B cell (primary cell): Measurements from ENCODE around the gene SSH3. TPM values are rescaled to one million over a fixed set of nuclear protein-coding genes. Genes with fewer than 3 reads are reported as not detected.

Experiments
- ATAC-seq: fragments of 200-7000 bp; cut with Tn5 transposase; one replicate; pipeline ENCODE4 v1.10.0; 2021; ENCODE audit warnings: low read depth, mild to moderate bottlenecking, moderate number of reproducible peaks, moderate library complexity
- CTCF ChIA-PET: fragments of 350-600 bp; sonication (Branson Sonifier 250); formaldehyde crosslinking; loops from one replicate; lab custom pipeline; 2021; ENCODE audit warnings: antibody characterized with exemption, inconsistent platforms; lab: Charles Lee
- POLR2A ChIA-PET: fragments of 350-600 bp; sonication (Branson Sonifier 250); formaldehyde crosslinking; loops from one replicate; lab custom pipeline; 2021; ENCODE audit warnings: antibody characterized with exemption; lab: Charles Lee
- DNase-seq: peaks from one replicate; pipeline ENCODE4 v3.0.0; 2013
- H2AFZ ChIP-seq: 2 replicates; pipeline ENCODE4 v1.6.1; 2012; ENCODE audit warnings: mild to moderate bottlenecking, low read depth, low read length; ENCODE audit not compliant: insufficient read depth, poor library complexity, severe bottlenecking
- H3K27ac ChIP-seq, 2 donors: 1 replicate in 1 of 2; 2 replicates in 1 of 2; pipeline ENCODE4 v1.5.1; 2012 to 2013; ENCODE audit warnings: low read length in 2 of 2, mild to moderate bottlenecking in 2 of 2, moderate library complexity in 1 of 2
- H3K27me3 ChIP-seq, 4 experiments: fragments of 200-600 bp in 1 of 4; sonication (generic) in 1 of 4; replicated peaks in 1 of 4; 1 replicate in 2 of 4; 2 replicates in 2 of 4; pipeline versions ENCODE4 v1.6.1 to v1.7.0; 2013 to 2016; ENCODE audit warnings: low read length in 3 of 4, mild to moderate bottlenecking in 2 of 4, mixed read lengths in 1 of 4, moderate library complexity in 1 of 4; ENCODE audit not compliant: insufficient read depth in 4 of 4, control insufficient read depth in 3 of 4; ENCODE audit errors: control extremely low read depth in 1 of 4
- H3K36me3 ChIP-seq, 2 experiments: replicated peaks in 1 of 2; 1 replicate in 1 of 2; 2 replicates in 1 of 2; pipeline versions ENCODE4 v1.6.1 to v1.7.1; 2013; ENCODE audit warnings: low read length in 1 of 2; ENCODE audit not compliant: insufficient read depth in 2 of 2, control insufficient read depth in 1 of 2; ENCODE audit errors: control extremely low read depth in 1 of 2, extremely low read depth in 1 of 2
- H3K4me1 ChIP-seq, 2 donors: fragments of 200-600 bp in 1 of 2; sonication (generic) in 1 of 2; 1 replicate in 1 of 2; 2 replicates in 1 of 2; pipeline versions ENCODE4 v1.5.1 to v1.6.1; 2013 to 2017; ENCODE audit warnings: low read length in 2 of 2; ENCODE audit not compliant: control insufficient read depth in 2 of 2, insufficient read depth in 2 of 2
- H3K4me2 ChIP-seq: replicated peaks from 2 replicates; pipeline ENCODE3; 2012; ENCODE audit warnings: mild to moderate bottlenecking, low read depth, low read length; ENCODE audit not compliant: poor library complexity, severe bottlenecking
- H3K4me3 ChIP-seq, 5 experiments: fragments of 200-600 bp in 1 of 5; sonication (generic) in 1 of 5; 1 replicate in 3 of 5; 2 replicates in 2 of 5; pipeline versions ENCODE4 v1.5.1 to v1.7.0; 2011 to 2016; ENCODE audit warnings: low read length in 4 of 5, mild to moderate bottlenecking in 4 of 5, low read depth in 2 of 5, control low read depth in 1 of 5, moderate library complexity in 1 of 5; ENCODE audit not compliant: insufficient read depth in 1 of 5; ENCODE audit errors: control extremely low read depth in 1 of 5, extremely low read depth in 1 of 5
- H3K79me2 ChIP-seq: fragments of 200-600 bp; sonication (generic); one replicate; pipeline ENCODE4 v1.6.0; 2016; ENCODE audit warnings: low read length; ENCODE audit not compliant: control insufficient read depth, insufficient read depth
- H3K9ac ChIP-seq: fragments of 200-600 bp; sonication (generic); 2 replicates; pipeline ENCODE4 v1.6.1; 2017; ENCODE audit warnings: mild to moderate bottlenecking, low read length, moderate library complexity
- H3K9me3 ChIP-seq, 3 donors: one replicate each; pipeline versions ENCODE4 v1.6.1 to v1.7.1; 2013; ENCODE audit warnings: low read length in 2 of 3; ENCODE audit not compliant: control insufficient read depth in 2 of 3, insufficient read depth in 1 of 3; ENCODE audit errors: control extremely low read depth in 1 of 3
- H4K20me1 ChIP-seq: 2 replicates; pipeline ENCODE4 v1.6.0; 2012; ENCODE audit warnings: mild to moderate bottlenecking, low read length; ENCODE audit not compliant: insufficient read depth, control insufficient read depth, poor library complexity, severe bottlenecking
- H3K27ac Mint-ChIP-seq: one replicate; pipeline ENCODE4 v1.8.0; 2021; ENCODE audit warnings: mixed read lengths
- H3K27me3 Mint-ChIP-seq: one replicate; pipeline ENCODE4 v1.8.0; 2021; ENCODE audit warnings: mixed read lengths
- H3K4me1 Mint-ChIP-seq: one replicate; pipeline ENCODE4 v1.8.0; 2021; ENCODE audit warnings: mixed read lengths
- H3K4me3 Mint-ChIP-seq: one replicate; pipeline ENCODE4 v1.8.0; 2021; ENCODE audit warnings: mixed read lengths
- H3K9me3 Mint-ChIP-seq: one replicate; pipeline ENCODE4 v1.8.0; 2022; ENCODE audit warnings: mixed read lengths; ENCODE audit not compliant: insufficient read depth
- EZH2 ChIP-seq: IDR thresholded peaks from 2 replicates; pipeline ENCODE4 v1.6.1; 2012; ENCODE audit warnings: borderline replicate concordance, low read depth, mild to moderate bottlenecking, moderate library complexity, low read length; ENCODE audit not compliant: insufficient read depth, poor library complexity, severe bottlenecking
- WGBS: methylation state at CpG from one replicate; pipeline ENCODE4 v1.1.5; 2013; ENCODE audit warnings: missing lambda C conversion rate; ENCODE audit not compliant: insufficient coverage; 5-methylcytosine and 5-hydroxymethylcytosine counted together
- intact Hi-C: fragments of 100-400 bp; cut with micrococcal nuclease; formaldehyde crosslinking; loops from one replicate; pipeline ENCODE4 v1.10.0; 2022
- polyA plus RNA-seq: library from polyadenylated mRNA; depleted of rRNA; stranded (reverse); fragments of >200 nt; gene quantifications from 2 replicates; pipeline ENCODE4 v1.2.3, GENCODE V29; 2012
- total RNA-seq, 2 donors: library from RNA; stranded (reverse); fragments of 120-200 nt in 1 of 2; gene quantifications; 1 replicate in 1 of 2; 2 replicates in 1 of 2; pipeline versions ENCODE4 v1.2.3 to v1.2.4, GENCODE V29; 2013 to 2022
- TF ChIP-seq, protein P1 (sequence below): fragments of 200-600 bp; IDR thresholded peaks from one replicate; pipeline ENCODE4 v1.8.0; 2022; ENCODE audit warnings: antibody characterized with exemption, mild to moderate bottlenecking

Gene SSH3
- total and polyA plus RNA-seq, 2 donors (not counting 1 experiment from before 2014, with no cell fraction given) = 4.0 to 7.2 TPM

DNA sequence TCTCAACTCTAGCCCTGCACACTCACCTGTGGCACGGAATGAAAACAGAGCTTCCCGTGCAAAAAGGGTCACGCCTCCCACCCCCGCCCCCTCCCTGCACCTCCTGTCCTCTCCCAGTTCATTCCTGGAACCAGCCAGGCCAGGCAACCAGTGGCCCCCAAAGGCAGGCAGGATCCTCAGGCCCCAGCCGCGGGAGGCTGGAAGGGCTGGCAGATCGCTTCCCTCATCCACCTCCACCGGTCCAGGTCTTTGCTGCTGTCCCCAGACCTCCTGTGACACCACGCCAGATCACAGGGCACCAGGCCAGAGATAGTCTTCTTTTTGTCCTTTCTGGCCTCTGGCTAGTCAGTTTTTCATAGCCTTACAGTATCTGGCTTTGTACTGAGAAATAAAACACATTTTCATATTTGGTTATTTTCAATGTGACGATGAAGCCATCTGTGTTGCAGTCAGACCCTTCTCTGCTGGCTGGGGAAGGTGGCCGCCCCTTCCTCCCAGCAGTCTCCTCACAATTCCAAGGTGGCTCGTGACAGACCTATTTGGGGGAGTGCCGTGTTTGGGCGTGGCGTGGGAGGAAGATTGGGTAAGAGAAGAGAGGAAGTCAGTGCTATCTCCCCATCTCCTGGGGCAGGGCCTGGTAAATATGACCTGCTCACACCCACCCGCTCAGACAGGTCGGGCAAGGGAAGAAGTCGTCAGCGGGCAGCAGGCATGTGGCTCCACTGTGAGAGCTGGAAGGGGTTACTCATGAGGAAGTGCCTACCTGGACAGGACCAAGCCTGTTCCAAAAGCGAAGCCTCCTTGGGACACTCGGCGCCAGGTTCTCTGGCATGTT, 9.1 kb downstream of the SSH3 start:
- Histone ChIP-seq H3K79me2 (no peaks in the 10 kb centered on the region), H3K9ac (no peak overlapping the region), H3K4me2 (peak overlapping the region; percentile 14), H3K4me1 (peaks cover 12 to 23% of the 10 kb centered on the region in 2 donors), H3K27me3 (no peaks in the 10 kb centered on the region), H3K9me3 (no peaks in the 10 kb centered on the region), H3K36me3 (no peaks in the 10 kb centered on the region), H3K27ac (peak overlapping the region in 1 of 2 donors; percentile 55), H4K20me1 (no peaks in the 10 kb centered on the region), H2AFZ (peak overlapping the region; percentile 44), H3K4me3 (no peak overlapping the region)
- ChIA-PET CTCF (interaction anchor here (0.7 to 10.5 kb wide), 4 partner anchors 9 to 47 kb away, joined by 3 to 229 read pairs (median 3); partner anchors contain the start of gene GRK2), POLR2A (interaction anchor here (0.6 to 1.0 kb wide), 3 partner anchors 24 to 82 kb away, joined by 3 to 4 read pairs (median 3); partner anchors contain the start of gene CLCF1)
- peak overlapping the region; percentile 62 for H3K27ac Mint-ChIP-seq
- no peaks in the 10 kb centered on the region for H3K9me3 Mint-ChIP-seq
- no peaks in the 10 kb centered on the region for H3K27me3 Mint-ChIP-seq
- H3K4me1 Mint-ChIP-seq = peaks cover 14% of the 10 kb centered on the region
- ATAC-seq (no peak), DNase-seq (no peak)
- TF ChIP-seq, protein P1, sequence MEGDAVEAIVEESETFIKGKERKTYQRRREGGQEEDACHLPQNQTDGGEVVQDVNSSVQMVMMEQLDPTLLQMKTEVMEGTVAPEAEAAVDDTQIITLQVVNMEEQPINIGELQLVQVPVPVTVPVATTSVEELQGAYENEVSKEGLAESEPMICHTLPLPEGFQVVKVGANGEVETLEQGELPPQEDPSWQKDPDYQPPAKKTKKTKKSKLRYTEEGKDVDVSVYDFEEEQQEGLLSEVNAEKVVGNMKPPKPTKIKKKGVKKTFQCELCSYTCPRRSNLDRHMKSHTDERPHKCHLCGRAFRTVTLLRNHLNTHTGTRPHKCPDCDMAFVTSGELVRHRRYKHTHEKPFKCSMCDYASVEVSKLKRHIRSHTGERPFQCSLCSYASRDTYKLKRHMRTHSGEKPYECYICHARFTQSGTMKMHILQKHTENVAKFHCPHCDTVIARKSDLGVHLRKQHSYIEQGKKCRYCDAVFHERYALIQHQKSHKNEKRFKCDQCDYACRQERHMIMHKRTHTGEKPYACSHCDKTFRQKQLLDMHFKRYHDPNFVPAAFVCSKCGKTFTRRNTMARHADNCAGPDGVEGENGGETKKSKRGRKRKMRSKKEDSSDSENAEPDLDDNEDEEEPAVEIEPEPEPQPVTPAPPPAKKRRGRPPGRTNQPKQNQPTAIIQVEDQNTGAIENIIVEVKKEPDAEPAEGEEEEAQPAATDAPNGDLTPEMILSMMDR = no peak
- TF ChIP-seq EZH2 = no peak
- WGBS = 99% methylated on average over 9 of the region's 22 CpGs
- intact Hi-C loops = no loop called here
- no peak overlapping the region for H3K4me3 Mint-ChIP-seq
